H1 (cell line): ENCODE measurements around the gene MBNL2. TPM values are rescaled to one million over a fixed set of nuclear protein-coding genes. Genes with fewer than 3 reads are reported as not detected.

ENCODE experiments used
- CTCF ChIA-PET: fragments of 300-600 bp; sonication (Branson Sonifier 250); formaldehyde crosslinking; loops from one replicate; lab custom pipeline; 2021; ENCODE audit not compliant: partially characterized antibody; lab: Charles Lee
- POLR2A ChIA-PET: fragments of 300-600 bp; sonication (Branson Sonifier 250); formaldehyde crosslinking; loops from one replicate; lab custom pipeline; 2021; ENCODE audit warnings: inconsistent platforms; ENCODE audit not compliant: partially characterized antibody; lab: Charles Lee
- DNase-seq, 2 experiments: peaks; one replicate each; pipeline versions ENCODE4 v3.0.0 to v3.0.0-alpha.2; 2010 to 2022; ENCODE audit warnings: low spot score in 2 of 2, low read depth in 1 of 2, mixed read lengths in 1 of 2
- FAIRE-seq: peaks from 2 replicates; lab custom pipeline; 2011; peaks lifted over from hg19 to GRCh38; lab: Jason Lieb, UNC
- H2AFZ ChIP-seq: 2 replicates; pipeline ENCODE4 v1.8.1; 2012; ENCODE audit warnings: low read length, inconsistent platforms
- H2AK5ac ChIP-seq: 2 replicates; pipeline ENCODE4 v1.6.1; 2013; ENCODE audit warnings: low read depth, low read length
- H2BK120ac ChIP-seq: replicated peaks from 2 replicates; pipeline ENCODE3; 2013; ENCODE audit warnings: low read depth, low read length, inconsistent platforms
- H2BK12ac ChIP-seq: 2 replicates; pipeline ENCODE4 v1.6.1; 2013; ENCODE audit warnings: low read depth, low read length
- H2BK15ac ChIP-seq: 2 replicates; pipeline ENCODE4 v1.6.1; 2013; ENCODE audit warnings: low read length
- H2BK20ac ChIP-seq: 2 replicates; pipeline ENCODE4 v1.6.1; 2013; ENCODE audit warnings: low read length
- H2BK5ac ChIP-seq: 2 replicates; pipeline ENCODE4 v1.6.1; 2013; ENCODE audit warnings: low read depth, low read length
- H3K14ac ChIP-seq: 2 replicates; pipeline ENCODE4 v1.6.1; 2013; ENCODE audit warnings: inconsistent platforms; ENCODE audit not compliant: insufficient read length
- H3K18ac ChIP-seq: 2 replicates; pipeline ENCODE4 v1.6.1; 2013; ENCODE audit warnings: low read length; ENCODE audit errors: extremely low read depth
- H3K23ac ChIP-seq: 2 replicates; pipeline ENCODE4 v1.6.1; 2013; ENCODE audit warnings: inconsistent platforms; ENCODE audit not compliant: insufficient read length
- H3K23me2 ChIP-seq: 2 replicates; pipeline ENCODE4 v1.6.1; 2013; ENCODE audit warnings: low read depth, low read length
- H3K27ac ChIP-seq: 2 replicates; pipeline ENCODE4 v1.6.1; 2011; ENCODE audit warnings: low read depth, low read length, inconsistent platforms
- H3K27me3 ChIP-seq, 4 experiments: replicated peaks in 1 of 4; 1 replicate in 1 of 4; 2 replicates in 3 of 4; pipeline versions ENCODE4 v1.6.1 to v1.8.1; 2011 to 2013; ENCODE audit warnings: low read length in 3 of 4, mild to moderate bottlenecking in 3 of 4, inconsistent platforms in 2 of 4, mixed read lengths in 2 of 4, moderate library complexity in 1 of 4; ENCODE audit not compliant: control insufficient read depth in 3 of 4, insufficient read depth in 3 of 4; ENCODE audit errors: extremely low read depth in 1 of 4
- H3K36me3 ChIP-seq, 4 experiments: 2 replicates each; pipeline versions ENCODE4 v1.6.1 to v1.8.1; 2011 to 2013; ENCODE audit warnings: mild to moderate bottlenecking in 4 of 4, low read length in 3 of 4, moderate library complexity in 2 of 4, control low read depth in 1 of 4, inconsistent platforms in 1 of 4; ENCODE audit not compliant: insufficient read depth in 4 of 4, control insufficient read depth in 2 of 4
- H3K4ac ChIP-seq: replicated peaks from 2 replicates; pipeline ENCODE3; 2013; ENCODE audit warnings: low read length, low read depth, mixed read lengths, inconsistent platforms; ENCODE audit not compliant: insufficient read length
- H3K4me1 ChIP-seq, 4 experiments: replicated peaks in 1 of 4; 1 replicate in 1 of 4; 2 replicates in 3 of 4; pipeline versions ENCODE4 v1.6.1 to v1.8.1; 2011 to 2013; ENCODE audit warnings: low read length in 3 of 4, inconsistent platforms in 2 of 4, mixed read lengths in 1 of 4; ENCODE audit not compliant: insufficient read depth in 4 of 4, control insufficient read depth in 3 of 4
- H3K4me2 ChIP-seq, 2 experiments: 2 replicates each; pipeline versions ENCODE4 v1.6.1 to v1.8.1; 2011 to 2013; ENCODE audit warnings: low read depth in 2 of 2, low read length in 2 of 2, control low read depth in 1 of 2, inconsistent platforms in 1 of 2, mild to moderate bottlenecking in 1 of 2; ENCODE audit not compliant: insufficient read depth in 1 of 2
- H3K4me3 ChIP-seq, 4 experiments: fragments of 200-600, 300-600 bp in 1 of 4; sonication (generic), shearing (Covaris generic), sonication (Bioruptor Twin) in 1 of 4; 2 replicates each; pipeline versions ENCODE4 v1.5.1 to v1.8.1; 2011 to 2016; ENCODE audit warnings: low read length in 4 of 4, low read depth in 3 of 4, control low read depth in 2 of 4, inconsistent platforms in 2 of 4, mild to moderate bottlenecking in 2 of 4, mixed read lengths in 1 of 4, moderate library complexity in 1 of 4; ENCODE audit not compliant: insufficient read depth in 2 of 4; ENCODE audit errors: extremely low read depth in 1 of 4
- H3K56ac ChIP-seq: replicated peaks from 2 replicates; pipeline ENCODE3; 2013; ENCODE audit warnings: low read depth, mild to moderate bottlenecking, mixed read lengths, low read length, inconsistent platforms; ENCODE audit not compliant: insufficient read length
- H3K79me1 ChIP-seq: 2 replicates; pipeline ENCODE4 v1.6.1; 2013; ENCODE audit warnings: low read depth, low read length, control low read depth
- H3K79me2 ChIP-seq, 2 experiments: 2 replicates each; pipeline versions ENCODE4 v1.6.1 to v1.8.1; 2012 to 2013; ENCODE audit warnings: low read length in 2 of 2, mild to moderate bottlenecking in 2 of 2, inconsistent platforms in 1 of 2; ENCODE audit not compliant: insufficient read depth in 2 of 2, control insufficient read depth in 1 of 2
- H3K9ac ChIP-seq, 4 experiments: replicated peaks in 1 of 4; 1 replicate in 1 of 4; 2 replicates in 3 of 4; pipeline versions ENCODE4 v1.6.1 to v1.8.1; 2011 to 2013; ENCODE audit warnings: low read depth in 3 of 4, low read length in 3 of 4, control low read depth in 2 of 4, mild to moderate bottlenecking in 2 of 4, moderate library complexity in 2 of 4, inconsistent platforms in 1 of 4; ENCODE audit errors: extremely low read depth in 1 of 4
- H3K9me3 ChIP-seq, 2 experiments: 2 replicates each; pipeline versions ENCODE4 v1.6.1 to v1.8.1; 2012 to 2013; ENCODE audit warnings: mild to moderate bottlenecking in 2 of 2, moderate library complexity in 2 of 2, control low read depth in 1 of 2, inconsistent platforms in 1 of 2, low read depth in 1 of 2, low read length in 1 of 2, mixed read lengths in 1 of 2; ENCODE audit not compliant: insufficient read depth in 2 of 2
- H4K20me1 ChIP-seq, 2 experiments: replicated peaks in 1 of 2; 2 replicates each; pipeline versions ENCODE3 to v1.8.1; 2011 to 2013; ENCODE audit warnings: inconsistent platforms in 2 of 2, low read length in 2 of 2, mild to moderate bottlenecking in 1 of 2; ENCODE audit not compliant: insufficient read depth in 2 of 2, control insufficient read depth in 1 of 2
- H4K5ac ChIP-seq: 2 replicates; pipeline ENCODE4 v1.6.1; 2013; ENCODE audit warnings: low read length, low read depth, mixed read lengths, inconsistent platforms; ENCODE audit not compliant: insufficient read length
- H4K8ac ChIP-seq: 2 replicates; pipeline ENCODE4 v1.8.0; 2013; ENCODE audit warnings: mild to moderate bottlenecking, moderate library complexity, low read length, inconsistent platforms; ENCODE audit not compliant: insufficient read depth; ENCODE audit errors: extremely low read depth
- H4K91ac ChIP-seq: replicated peaks from 2 replicates; pipeline ENCODE3; 2013; ENCODE audit warnings: low read length, mixed read lengths, inconsistent platforms; ENCODE audit not compliant: insufficient read length
- WGBS, 2 experiments: shearing (Covaris generic) in 1 of 2; methylation state at CpG; one replicate each; pipeline versions ENCODE4 v1.1.6 to v1.1.7; 2013 to 2015; ENCODE audit warnings: low lambda C conversion rate in 2 of 2, mixed read lengths in 2 of 2, inconsistent platforms in 1 of 2, low coverage in 1 of 2, missing lambda C conversion rate in 1 of 2; ENCODE audit not compliant: insufficient replicate concordance in 2 of 2, insufficient coverage in 1 of 2, insufficient read length in 1 of 2; ENCODE audit errors: extremely low coverage in 1 of 2, missing lambda C conversion rate in 1 of 2; 5-methylcytosine and 5-hydroxymethylcytosine counted together
- polyA plus RNA-seq, 7 experiments: library from polyadenylated mRNA; depleted of rRNA in 3 of 7; stranded (reverse) in 5 of 7; unstranded in 2 of 7; fragments of >200 nt in 5 of 7; fragments of 200-250 nt in 2 of 7; gene quantifications; 1 replicate in 5 of 7; 2 replicates in 1 of 7; 4 replicates in 1 of 7; pipeline versions ENCODE4 v1.2.1 to v1.2.3, GENCODE V29; 2011 to 2013; ENCODE audit warnings: missing spikeins in 2 of 7, mixed read lengths in 2 of 7
- total RNA-seq: library from RNA; stranded (reverse); fragmentation: NEBNext Ultra II Directional; extraction: Animal tissue kit (Norgen Biotek cat#: 25700); gene quantifications from 2 replicates; pipeline ENCODE4 v1.2.1, GENCODE V29; 2021

Gene MBNL2
- total and polyA plus RNA-seq, 2 of the 8 experiments (the other 6 are each of a cell fraction or from before 2014, with no cell fraction given), result 1.0 to 2.6 TPM

DNA sequence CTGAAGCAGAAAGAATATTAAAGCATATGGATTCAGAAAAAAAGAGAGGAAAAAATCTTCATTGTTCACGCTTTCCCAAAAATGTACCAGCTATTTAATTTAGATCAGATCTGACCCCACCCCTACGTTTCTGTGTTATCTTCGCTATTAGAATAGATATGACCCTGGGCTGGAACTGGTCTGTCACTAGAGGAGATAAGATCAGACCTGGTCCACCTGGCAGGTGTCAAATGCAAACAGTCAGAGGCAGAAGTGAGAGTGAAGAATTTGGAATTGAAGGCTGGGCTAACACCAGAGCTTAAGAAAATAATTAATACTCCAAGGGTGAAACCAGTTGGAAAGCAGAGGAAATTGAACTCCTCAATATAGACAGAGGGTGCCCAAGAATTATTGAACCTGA, 30.0 kb upstream of the MBNL2 start:
- no peaks in the 10 kb centered on the region for H3K23me2 ChIP-seq
- H3K79me1 ChIP-seq, result no peaks in the 10 kb centered on the region
- H2BK5ac ChIP-seq, result no peak overlapping the region
- no peak overlapping the region for H3K4me3 ChIP-seq
- no peak overlapping the region for H3K23ac ChIP-seq
- no peak overlapping the region for H3K27ac ChIP-seq
- no peak overlapping the region for H2BK120ac ChIP-seq
- H3K14ac ChIP-seq, result no peak overlapping the region
- no peak for FAIRE-seq
- no peak overlapping the region for H3K18ac ChIP-seq
- H3K79me2 ChIP-seq, result no peaks in the 10 kb centered on the region
- ChIA-PET POLR2A (no interaction called here), CTCF (interaction anchor here (0.8 to 1.7 kb wide), 4 partner anchors 20 to 84 kb away, joined by 3 to 6 read pairs (median 4); no protein-coding TSS in a partner anchor)
- H4K8ac ChIP-seq, result no peak overlapping the region
- H3K27me3 ChIP-seq, result no peaks in the 10 kb centered on the region; a peak in 1 of 7 replicates
- H3K4me2 ChIP-seq, result no peak overlapping the region
- no peak overlapping the region for H3K9ac ChIP-seq
- H2BK20ac ChIP-seq, result no peak overlapping the region
- no peaks in the 10 kb centered on the region for H3K9me3 ChIP-seq
- 88% methylated on average over 3 of the region's 3 CpGs; no CpG with 5 or more reads in 1 of the 2 experiments for WGBS, 2 experiments
- no peak overlapping the region for H4K91ac ChIP-seq
- no peak overlapping the region for H2BK12ac ChIP-seq
- no peak overlapping the region for H2BK15ac ChIP-seq
- H2AK5ac ChIP-seq, result no peak overlapping the region
- H2AFZ ChIP-seq, result no peak overlapping the region
- H4K20me1 ChIP-seq, result no peaks in the 10 kb centered on the region
- no peak overlapping the region for H3K56ac ChIP-seq
- no peak overlapping the region for H3K4ac ChIP-seq
- DNase-seq, result no peak
- H3K36me3 ChIP-seq, result no peaks in the 10 kb centered on the region
- H3K4me1 ChIP-seq, result peaks cover 0 to 6% (median 2%) of the 10 kb centered on the region in 4 experiments; a peak in 4 of 7 replicates
- no peak overlapping the region for H4K5ac ChIP-seq
